Measurements from ENCODE around the gene WNK2. TPM values are rescaled to one million over a fixed set of nuclear protein-coding genes. Genes with fewer than 3 reads are reported as not detected.

WNK2 gene
- total RNA-seq, 1 donor from 2014 or later = 12.6 TPM

DNA sequence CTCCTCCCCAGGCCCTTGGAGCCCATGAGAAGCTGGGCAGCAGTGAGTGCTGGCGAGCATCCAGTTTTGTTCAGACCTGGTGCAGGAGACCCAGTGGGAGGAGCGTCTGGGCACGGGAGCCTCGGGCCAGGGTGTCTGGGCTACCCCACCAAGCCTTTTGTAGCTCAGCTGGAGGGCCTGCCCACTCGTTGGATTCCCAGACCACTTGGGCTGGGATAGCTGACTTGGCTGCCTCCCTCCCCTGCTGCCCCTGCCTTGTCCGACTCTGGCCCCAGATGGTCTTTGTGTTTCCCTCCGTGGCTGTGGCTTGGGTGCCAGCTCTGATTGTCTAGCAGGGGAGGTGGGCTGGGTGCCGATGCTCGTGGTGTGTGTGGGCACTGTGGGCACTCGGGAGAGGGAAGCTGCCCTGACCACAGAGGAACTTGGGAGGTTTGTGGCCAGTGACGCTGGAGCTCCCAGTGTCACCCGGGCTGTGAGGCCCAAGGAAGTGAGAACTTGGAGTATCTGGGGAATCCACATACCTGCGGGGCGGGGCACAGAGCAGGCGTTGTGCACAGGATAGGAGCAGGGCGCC, 47.3 kb downstream of the WNK2 start:
- DNase-seq (ENCODE audit: low spot score in 2 of 2) = no peak
- FAIRE-seq = no peak

DNA sequence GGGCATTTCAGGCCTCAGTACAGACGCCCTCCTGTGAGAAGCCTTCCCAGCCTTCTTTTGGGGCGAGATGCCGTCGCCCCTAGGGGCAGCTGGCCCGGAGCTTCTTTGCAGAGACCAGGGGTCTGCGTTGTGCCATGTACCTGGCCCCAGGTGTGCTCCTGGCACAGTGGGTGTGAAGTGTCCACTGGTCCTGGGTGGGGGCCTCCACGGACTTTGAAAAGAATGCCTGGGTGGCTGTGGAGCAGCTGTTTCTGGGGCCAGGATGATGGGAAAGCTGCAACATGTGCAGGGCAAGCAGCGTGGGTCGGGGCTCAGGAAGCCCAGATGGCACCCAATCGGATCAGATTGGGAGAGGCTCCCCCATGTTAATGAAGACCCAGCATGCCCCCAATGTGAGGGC, 47.8 kb downstream of the WNK2 start:
- no peak for FAIRE-seq

DNA sequence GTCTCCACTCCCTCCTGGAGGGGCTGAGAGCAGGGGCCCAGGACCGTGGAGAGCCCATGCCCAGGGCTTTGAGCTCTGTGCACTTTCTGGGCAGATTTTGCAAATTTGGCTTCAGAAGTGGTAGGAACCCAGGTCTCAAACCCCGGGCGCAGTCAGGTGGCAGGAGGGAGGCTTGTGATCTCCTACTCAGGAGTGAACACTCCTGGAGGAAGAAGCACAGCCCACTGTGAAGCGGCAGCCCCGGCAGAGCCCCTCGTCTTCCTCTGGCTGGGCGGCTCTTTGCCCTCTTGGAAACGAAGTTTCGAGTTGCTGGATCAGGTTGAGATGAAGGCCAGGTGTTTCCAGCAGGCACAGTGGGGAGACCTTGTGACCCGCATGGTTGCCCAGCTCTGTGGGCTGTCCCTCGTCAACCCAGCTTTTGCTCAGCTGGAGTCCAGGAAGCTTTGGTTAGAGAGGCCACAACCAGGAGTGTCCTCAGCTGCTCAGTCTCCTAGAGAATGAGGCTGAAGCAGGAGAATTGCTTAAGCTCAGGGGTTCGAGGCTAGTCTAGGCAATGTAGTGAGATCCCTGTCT, 48.5 kb downstream of the WNK2 start:
- FAIRE-seq (no peak), DNase-seq (ENCODE audit: low spot score in 2 of 2) (no peak)

More for the DNA sequence above, 47.8 kb downstream of the WNK2 start:
- no peak for DNase-seq (ENCODE audit: low spot score in 2 of 2)

DNA sequence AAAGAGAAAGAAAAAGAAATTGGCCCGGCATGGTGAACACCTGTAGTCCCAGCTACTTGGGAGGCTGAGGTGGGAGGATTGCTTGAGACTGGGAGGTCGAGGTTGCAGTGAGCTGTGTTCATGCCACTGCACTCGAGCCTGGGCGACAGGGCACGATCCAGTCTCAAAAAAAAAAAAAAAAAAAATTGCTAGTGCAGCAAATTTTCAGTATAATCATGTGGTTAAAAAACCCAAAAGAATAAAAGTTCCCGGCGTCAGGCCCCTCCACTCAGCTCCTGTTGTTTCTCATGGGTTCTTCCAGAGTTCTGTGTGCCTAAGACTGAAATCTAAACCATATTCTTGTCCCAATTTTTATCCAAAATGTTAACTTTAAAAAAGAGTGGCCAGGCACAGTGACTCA, 49.1 kb downstream of the WNK2 start:
- FAIRE-seq (no peak), DNase-seq (ENCODE audit: low spot score in 2 of 2) (no peak)

DNA sequence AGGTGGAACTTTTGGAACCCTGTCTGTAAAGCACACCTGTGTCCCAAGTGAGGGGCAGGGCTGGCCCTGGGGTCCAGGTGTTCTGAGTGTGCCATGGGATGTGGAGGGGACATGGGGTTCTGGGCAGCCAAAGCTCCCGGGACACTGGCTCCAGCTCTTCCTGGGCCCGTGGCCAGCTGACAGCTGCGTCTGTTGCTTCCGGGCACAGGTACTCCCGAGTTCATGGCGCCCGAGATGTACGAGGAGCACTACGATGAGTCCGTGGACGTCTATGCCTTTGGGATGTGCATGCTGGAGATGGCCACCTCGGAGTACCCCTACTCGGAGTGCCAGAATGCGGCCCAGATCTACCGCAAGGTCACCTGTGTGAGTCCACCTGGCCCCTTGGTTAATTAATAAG, 50.7 kb downstream of the WNK2 start:
- FAIRE-seq = no peak

DNA sequence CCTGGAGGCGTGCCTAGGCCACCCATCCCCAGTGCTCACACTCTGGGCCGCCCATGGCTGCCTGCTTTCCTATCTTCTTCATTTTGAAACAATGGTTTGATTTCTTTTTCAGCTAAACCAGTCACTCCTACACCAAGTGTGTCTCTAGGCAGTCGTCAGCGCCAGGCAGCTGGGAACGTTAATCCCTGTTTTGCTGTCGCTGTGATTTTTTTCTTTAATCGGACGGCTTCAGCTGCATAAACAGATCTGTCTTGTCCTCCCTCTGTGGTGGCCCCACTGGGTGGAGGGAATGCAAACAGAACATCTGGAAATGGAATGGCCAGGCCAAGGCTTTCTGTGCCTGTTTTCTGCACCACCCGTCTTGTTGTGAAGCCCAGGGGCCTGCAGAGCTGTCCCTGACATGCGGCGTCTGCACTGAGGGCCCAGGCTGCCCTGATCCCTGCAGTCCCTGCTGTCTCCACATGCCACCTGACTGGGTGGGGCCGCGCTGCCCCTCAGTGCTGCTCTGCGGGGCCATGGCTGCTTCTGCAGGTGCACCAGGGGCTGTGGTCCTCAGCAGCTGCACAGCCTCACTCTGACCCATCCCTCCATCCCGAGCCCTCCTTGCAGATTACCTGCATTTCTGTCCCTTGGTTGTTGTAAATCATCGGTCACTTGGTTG, 51.5 kb downstream of the WNK2 start:
- DNase-seq (ENCODE audit: low spot score in 2 of 2) (no peak), FAIRE-seq (no peak)

More for the DNA sequence above, 50.7 kb downstream of the WNK2 start:
- no peak for DNase-seq (ENCODE audit: low spot score in 2 of 2)

GRCh38 chr9:93236541-93237206, 52.7 kb downstream of the WNK2 start:
- FAIRE-seq = no peak
- no peak for DNase-seq (ENCODE audit: low spot score in 2 of 2)

DNA sequence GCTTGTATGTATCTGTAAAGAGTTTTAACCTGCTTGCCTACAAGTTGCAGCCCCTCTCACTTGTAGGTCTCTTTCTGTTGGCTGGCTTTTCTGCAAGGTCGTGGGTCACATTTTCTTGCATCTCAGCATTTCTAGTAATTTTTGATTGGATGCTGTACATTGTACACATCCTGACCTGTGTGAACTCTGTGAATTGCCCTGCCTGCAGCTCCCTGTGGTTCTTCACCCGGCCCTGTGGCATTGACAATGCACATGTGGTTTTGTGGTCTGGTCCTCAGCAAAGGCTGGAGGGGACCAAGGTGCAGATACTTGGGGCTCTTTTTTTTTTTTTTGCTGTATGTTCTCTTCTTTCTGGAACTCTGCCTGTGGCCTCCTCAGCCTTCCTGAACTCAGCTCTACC, 53.6 kb downstream of the WNK2 start:
- DNase-seq (ENCODE audit: low spot score in 2 of 2) (no peak), FAIRE-seq (no peak)

DNA sequence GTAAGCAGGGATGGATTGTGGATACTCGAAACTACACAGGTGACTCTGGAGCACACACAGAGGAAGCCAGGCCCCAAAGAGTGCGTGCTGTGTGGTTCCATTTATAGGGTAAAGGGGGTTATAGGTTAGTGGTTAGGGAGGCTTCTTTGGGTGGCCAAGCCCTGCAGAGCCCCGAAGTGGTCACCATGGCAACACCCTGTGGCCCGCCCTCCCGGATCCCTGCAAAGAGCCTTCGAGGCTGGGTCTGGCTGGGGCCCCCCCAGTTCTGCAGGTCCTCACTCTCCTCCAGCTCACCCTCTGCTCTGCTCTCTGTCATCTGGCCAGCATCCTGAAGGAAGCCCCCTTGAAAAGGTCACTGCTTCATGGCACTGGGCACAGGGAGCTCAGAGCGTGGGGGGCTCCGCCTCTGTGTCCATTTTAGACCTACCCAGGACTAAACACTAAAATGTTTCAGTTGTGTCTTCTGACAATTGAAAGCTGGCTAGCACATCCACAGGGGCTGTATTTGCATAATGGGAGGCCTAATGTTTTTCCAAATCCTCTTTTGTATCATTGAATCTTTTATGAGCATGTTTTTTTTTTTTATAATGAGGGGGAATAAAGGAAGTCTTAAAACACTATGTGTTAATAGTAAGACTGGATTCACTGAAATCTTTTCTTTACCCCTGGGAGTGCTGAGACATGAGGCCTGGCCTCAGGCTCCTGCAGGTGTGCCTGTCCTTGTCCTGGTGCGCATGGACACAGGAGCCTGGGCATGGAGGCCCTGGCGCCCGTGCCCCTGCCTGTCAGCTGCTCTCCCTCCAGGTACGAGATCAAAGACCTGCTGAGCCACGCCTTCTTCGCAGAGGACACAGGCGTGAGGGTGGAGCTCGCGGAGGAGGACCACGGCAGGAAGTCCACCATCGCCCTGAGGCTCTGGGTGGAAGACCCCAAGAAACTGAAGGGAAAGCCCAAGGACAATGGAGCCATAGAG, 55.3 kb downstream of the WNK2 start:
- DNase-seq (ENCODE audit: low spot score in 2 of 2) = no peak
- FAIRE-seq = no peak

DNA sequence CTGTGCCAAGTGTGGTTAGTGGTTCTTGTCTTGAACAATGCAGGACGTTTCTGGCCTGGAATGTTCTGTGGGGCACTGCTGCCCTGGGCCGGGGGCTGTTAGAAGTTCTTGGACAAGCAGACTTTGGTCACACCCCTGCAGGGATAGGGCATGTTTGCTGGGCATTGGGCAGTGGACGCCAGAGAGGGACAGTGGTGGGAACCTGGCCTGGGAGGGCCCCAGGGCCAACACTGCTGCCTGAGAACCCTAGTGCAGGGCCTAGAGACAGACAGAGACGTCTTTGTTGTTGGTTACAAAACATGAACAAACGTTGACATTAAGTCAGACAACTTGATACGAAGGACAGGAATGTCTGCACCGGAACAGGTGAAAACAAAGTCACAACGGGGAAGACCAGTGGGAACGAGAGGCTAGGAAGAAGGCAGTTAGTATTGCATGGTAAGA, 57.0 kb downstream of the WNK2 start:
- FAIRE-seq = no peak
- no peak for DNase-seq (ENCODE audit: low spot score in 2 of 2)

- FAIRE-seq (no peak), DNase-seq (ENCODE audit: low spot score in 2 of 2) (no peak)
These were observed 59.2 kb downstream of the WNK2 start for GRCh38 chr9:93243112-93243511.

DNA sequence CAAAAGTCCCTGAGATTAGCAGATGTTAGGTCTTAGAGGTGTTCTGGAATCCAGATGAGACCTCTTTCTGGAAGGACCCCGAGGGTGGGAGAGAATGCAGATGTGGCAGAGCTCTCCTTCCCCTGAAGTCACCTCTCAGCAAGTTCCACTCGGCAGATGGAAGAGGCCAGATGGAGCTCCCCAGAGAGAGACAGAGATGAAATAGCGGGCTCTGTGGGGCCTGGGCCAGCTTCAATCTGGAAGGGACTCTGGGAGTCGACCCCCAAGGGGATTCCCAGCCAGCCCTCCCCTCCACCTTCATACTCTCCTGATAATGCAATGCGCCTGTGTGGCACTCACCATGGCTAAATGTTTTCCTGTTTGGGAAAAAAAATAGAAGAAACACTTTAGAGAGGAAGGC, 60.2 kb downstream of the WNK2 start:
- DNase-seq (ENCODE audit: low spot score in 2 of 2) (no peak), FAIRE-seq (no peak)

DNA sequence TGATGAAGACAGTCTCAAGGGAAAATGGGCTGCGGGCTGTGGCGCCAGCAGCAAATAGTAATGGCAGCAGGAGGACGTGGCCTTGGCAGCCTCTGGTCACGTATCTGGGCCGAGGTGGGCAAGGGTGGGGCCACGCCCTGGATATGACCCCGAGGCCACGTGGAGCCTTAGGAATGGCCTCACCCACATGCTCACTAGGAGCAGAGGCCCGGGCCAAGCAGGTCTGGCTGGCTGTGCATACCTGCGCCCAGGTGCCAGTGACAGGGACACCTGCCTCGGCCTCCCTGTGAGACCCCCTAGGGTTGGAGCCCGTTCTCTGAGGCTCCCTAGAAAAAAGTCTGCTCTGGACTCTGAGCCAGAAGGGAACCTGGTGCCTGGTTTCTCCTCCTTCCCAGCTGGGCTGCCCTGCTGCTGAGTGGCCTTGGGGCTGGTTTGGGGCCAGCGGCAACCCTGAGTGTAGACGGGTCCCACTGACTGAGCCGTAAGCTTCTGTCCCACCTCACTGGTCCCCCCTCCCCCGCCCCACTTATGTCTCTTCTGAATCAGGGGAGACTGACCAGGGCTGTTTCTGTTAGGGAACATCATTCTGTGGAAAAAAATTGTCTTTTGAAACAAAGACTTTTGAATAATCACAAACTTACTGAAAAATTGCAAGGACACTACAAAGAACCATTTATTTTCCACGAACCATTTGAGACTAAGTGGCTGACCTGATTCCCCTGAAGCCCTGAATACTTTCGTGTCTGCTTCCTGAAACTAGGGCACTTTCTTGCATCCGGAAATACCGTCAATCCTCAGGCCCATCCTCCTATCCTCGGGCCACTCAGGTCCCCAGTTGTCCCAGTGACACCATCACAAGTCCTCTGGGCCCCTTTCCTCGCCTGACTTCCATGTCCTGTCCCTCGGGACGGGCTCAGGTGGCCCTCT, 60.8 kb downstream of the WNK2 start:
- FAIRE-seq = no peak
- DNase-seq (ENCODE audit: low spot score in 2 of 2) = no peak

DNA sequence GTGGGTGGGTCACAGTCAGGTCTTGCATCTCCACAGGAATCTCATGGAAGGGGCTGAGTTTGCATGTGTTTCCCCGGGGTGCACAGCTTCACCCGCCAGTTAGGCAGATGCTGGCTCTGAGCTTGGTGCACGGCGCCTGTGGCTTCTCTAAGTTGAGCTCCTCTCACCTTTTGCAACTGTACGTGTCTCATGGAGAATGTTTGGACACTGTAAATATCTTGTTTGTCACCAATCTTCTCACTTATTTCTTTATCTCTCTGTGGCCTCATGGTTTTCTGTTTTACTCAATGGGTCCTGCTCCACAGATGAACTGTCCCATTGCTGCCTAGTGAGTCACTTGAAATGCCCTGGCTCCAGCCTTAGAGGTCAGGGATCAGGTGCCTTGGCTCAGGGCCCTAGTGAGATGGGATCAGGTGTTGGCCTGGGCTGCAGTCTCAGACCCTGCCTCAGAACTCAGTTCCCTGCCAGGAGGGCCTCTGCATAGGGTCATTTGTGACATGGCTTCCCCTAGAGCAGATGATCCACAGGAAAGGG, 61.6 kb downstream of the WNK2 start:
- DNase-seq (ENCODE audit: low spot score in 2 of 2) (no peak), FAIRE-seq (no peak)

DNA sequence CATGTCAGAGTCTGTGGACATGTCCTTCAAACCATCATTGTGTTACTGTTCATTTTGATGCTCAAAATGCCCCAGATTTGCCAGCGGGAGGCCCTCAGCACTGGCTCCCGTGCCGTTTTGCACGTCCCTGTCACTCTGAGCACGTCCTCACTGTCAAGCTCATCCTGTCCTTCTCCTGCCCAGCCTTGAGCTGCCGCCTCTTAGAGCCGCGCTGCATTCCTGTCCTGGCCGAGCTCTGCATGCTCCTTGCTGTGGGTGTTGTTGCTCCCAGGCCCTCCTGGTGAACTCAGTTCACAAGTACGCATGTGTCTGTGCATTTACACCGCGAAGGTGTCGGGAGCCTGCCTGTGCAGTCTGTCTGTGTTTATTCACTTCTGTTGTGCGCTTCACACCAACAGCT, 62.2 kb downstream of the WNK2 start:
- DNase-seq (ENCODE audit: low spot score in 2 of 2) = no peak
- no peak for FAIRE-seq

DNA sequence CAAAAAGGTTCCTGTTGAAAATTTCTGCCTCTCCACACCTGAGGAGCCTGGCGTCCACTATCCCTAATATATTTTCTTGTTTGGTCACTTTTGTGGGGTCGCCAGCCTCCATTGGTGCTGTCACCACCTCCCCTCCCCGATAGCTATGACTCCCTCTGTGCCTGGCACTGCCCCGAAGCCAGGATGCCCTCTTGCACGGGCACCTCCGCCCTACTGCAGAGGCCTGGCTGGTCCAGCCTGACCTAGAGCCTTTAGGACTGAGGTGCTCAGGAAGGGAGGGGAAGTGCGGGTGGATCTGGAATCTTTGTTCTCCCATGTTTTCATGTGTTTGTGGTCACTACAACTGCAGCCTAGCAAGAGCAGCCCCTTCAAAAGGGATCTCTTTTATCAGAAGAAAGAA, 62.6 kb downstream of the WNK2 start:
- DNase-seq (ENCODE audit: low spot score in 2 of 2) (no peak), FAIRE-seq (no peak)

DNA sequence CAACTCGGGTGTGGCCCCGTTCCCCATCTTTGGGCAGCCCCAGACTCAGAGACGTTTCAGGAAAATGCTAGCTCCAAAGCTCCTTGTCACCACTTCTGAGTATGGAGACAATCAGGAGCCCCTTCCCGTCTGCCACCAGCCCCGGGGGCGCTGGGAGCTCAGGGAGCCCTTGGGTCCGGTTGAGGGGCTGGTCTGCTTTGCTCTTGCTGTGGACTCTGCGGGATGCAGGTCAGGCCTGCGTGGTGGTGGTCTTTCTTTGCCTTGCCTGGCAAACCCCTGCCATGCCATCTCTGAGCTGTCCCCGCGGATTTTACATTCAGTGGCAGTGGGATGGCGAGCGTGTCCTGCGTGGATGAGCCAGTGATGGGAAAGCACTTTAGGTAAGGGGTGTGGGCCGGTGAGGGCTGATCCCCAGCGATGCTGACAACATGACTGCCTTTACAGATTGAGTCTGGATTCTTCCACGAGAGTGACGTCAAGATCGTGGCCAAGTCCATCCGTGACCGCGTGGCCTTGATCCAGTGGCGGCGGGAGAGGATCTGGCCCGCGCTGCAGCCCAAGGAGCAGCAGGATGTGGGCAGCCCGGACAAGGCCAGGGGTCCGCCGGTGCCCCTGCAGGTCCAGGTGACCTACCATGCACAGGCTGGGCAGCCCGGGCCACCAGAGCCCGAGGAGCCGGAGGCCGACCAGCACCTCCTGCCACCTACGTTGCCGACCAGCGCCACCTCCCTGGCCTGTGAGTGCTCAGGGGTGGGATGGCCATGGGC, 63.3 kb downstream of the WNK2 start:
- no peak for FAIRE-seq
- no peak for DNase-seq (ENCODE audit: low spot score in 2 of 2)

- no peak for DNase-seq (ENCODE audit: low spot score in 2 of 2)
- FAIRE-seq = no peak
These were observed 64.0 kb downstream of the WNK2 start for GRCh38 chr9:93247892-93248291.

Data from frontal cortex (tissue), 4 donors.